Lower leg skin (tissue), 3 donors: ENCODE results near the gene OTUD5.

Experiments
- CTCF ChIP-seq, 3 donors: fragments of 450-650 bp; IDR thresholded peaks; one replicate each; pipeline ENCODE4 v1.5.1; 2016; ENCODE audit warnings: antibody characterized with exemption in 3 of 3, mild to moderate bottlenecking in 3 of 3, moderate library complexity in 2 of 3
- POLR2A ChIP-seq, 2 donors: fragments of 450-650 bp; IDR thresholded peaks; one replicate each; pipeline ENCODE4 v1.6.1; 2016 to 2017; ENCODE audit warnings: antibody characterized with exemption in 2 of 2, mild to moderate bottlenecking in 1 of 2, moderate library complexity in 1 of 2

DNA sequence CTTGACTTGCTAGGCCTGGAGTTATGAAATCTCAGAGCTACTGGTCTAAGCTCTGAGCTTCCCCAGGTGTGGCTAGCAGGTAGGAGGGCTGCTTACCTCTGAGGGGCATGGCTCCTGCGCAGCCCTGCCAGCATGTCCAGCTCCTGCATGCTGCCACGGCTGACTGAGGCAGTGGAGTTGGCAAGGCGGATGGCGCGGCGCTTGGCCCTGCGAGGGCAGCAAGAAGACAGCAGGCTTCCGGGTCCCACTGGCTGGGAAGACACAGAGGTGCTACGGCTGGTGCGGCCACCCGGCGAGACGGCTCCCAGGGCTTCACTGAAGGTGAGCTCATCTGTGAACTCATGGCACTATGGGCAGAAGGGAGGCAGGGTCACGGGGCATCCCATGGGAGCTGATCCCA is 8.6 kb upstream of the OTUD5 start:
- no peak for TF ChIP-seq CTCF (IDR thresholded peaks at IDR 0.05)
- TF ChIP-seq POLR2A (IDR thresholded peaks at IDR 0.05), result no peak
